Thoracic aorta (tissue), 2 donors: ENCODE results near the gene ALG9. TPM values are rescaled to one million over a fixed set of nuclear protein-coding genes. Genes with fewer than 3 reads are reported as not detected.

Experiments used
- ATAC-seq: fragments of 150-250 bp; one replicate; pipeline ENCODE4 v1.8.0; 2017; ENCODE audit warnings: low read depth; ENCODE audit not compliant: insufficient number of reproducible peaks, low FRiP score
- DNase-seq: peaks from one replicate; pipeline ENCODE4 v3.0.0-alpha.2; 2020; ENCODE audit warnings: low spot score
- H3K27ac ChIP-seq, 2 donors: fragments of 200-600 bp; sonication (generic); 1 replicate in 1 of 2; 2 replicates in 1 of 2; pipeline ENCODE4 v1.5.1; 2016; ENCODE audit warnings: mild to moderate bottlenecking in 2 of 2, moderate library complexity in 2 of 2
- H3K27me3 ChIP-seq: fragments of 200-600 bp; sonication (generic); replicated peaks from 2 replicates; pipeline ENCODE4 v1.6.0; 2016; ENCODE audit warnings: mild to moderate bottlenecking; ENCODE audit not compliant: insufficient read depth
- H3K36me3 ChIP-seq: fragments of 200-600 bp; sonication (generic); one replicate; pipeline ENCODE4 v1.5.1; 2016
- H3K4me1 ChIP-seq, 2 donors: fragments of 200-600 bp; sonication (generic); 1 replicate in 1 of 2; 2 replicates in 1 of 2; pipeline versions ENCODE4 v1.5.1 to v1.6.0; 2016; ENCODE audit warnings: low read depth in 2 of 2, mild to moderate bottlenecking in 1 of 2; ENCODE audit not compliant: control insufficient read depth in 1 of 2
- H3K4me3 ChIP-seq: fragments of 200-600 bp; sonication (generic); 2 replicates; pipeline ENCODE4 v1.5.1; 2016; ENCODE audit warnings: mild to moderate bottlenecking
- H3K9me3 ChIP-seq: fragments of 200-600 bp; sonication (generic); 2 replicates; pipeline ENCODE4 v1.5.1; 2016
- total RNA-seq, 2 donors: library from RNA; depleted of rRNA; stranded (reverse); fragments of >200 nt; gene quantifications; one replicate each; pipeline versions ENCODE4 v1.1.0 to v1.2.3, GENCODE V29; 2016
- TF ChIP-seq, protein P1 (sequence below): fragments of 200-600 bp; sonication (generic); IDR thresholded peaks from one replicate; pipeline ENCODE4 v1.5.1; 2019; ENCODE audit warnings: antibody characterized with exemption

Gene ALG9
- total RNA-seq, 2 donors from 2014 or later = 21.2 to 33.4 TPM

DNA sequence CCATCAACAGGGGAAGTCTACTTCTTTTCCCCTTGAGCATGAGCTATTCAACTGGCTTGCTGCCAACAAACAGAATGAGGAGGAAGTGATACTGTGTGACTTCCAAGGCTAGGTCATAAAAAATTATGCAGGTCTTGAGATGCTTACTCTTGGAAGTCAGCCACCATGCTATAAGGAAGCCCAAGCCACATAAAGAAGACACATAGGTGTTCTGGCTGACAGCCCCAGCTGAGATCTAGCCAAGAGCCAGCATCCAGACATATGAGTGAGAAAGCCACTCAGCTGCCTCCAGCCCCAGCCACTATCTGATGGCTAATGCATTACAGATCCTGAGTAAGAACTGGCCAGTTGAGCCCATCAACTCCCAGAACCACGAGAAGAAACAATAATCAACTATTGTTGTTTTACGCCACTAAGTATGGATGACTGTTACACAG, 74.2 kb downstream of the ALG9 start:
- TF ChIP-seq, protein P1, sequence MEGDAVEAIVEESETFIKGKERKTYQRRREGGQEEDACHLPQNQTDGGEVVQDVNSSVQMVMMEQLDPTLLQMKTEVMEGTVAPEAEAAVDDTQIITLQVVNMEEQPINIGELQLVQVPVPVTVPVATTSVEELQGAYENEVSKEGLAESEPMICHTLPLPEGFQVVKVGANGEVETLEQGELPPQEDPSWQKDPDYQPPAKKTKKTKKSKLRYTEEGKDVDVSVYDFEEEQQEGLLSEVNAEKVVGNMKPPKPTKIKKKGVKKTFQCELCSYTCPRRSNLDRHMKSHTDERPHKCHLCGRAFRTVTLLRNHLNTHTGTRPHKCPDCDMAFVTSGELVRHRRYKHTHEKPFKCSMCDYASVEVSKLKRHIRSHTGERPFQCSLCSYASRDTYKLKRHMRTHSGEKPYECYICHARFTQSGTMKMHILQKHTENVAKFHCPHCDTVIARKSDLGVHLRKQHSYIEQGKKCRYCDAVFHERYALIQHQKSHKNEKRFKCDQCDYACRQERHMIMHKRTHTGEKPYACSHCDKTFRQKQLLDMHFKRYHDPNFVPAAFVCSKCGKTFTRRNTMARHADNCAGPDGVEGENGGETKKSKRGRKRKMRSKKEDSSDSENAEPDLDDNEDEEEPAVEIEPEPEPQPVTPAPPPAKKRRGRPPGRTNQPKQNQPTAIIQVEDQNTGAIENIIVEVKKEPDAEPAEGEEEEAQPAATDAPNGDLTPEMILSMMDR = no peak
- Histone ChIP-seq H3K4me3 (no peak overlapping the region), H3K36me3 (peaks cover 6% of the 10 kb centered on the region), H3K27ac (no peak overlapping the region), H3K9me3 (no peaks in the 10 kb centered on the region), H3K4me1 (no peaks in the 10 kb centered on the region), H3K27me3 (no peaks in the 10 kb centered on the region)
- no peak for ATAC-seq
- no peak for DNase-seq

- H3K4me1 ChIP-seq = no peaks in the 10 kb centered on the region
- no peaks in the 10 kb centered on the region for H3K9me3 ChIP-seq
- H3K27me3 ChIP-seq = no peaks in the 10 kb centered on the region
- ATAC-seq (no peak), DNase-seq (no peak)
- no peak overlapping the region for H3K4me3 ChIP-seq
- TF ChIP-seq, protein P1 = no peak
- H3K27ac ChIP-seq = no peak overlapping the region
- peaks cover 2% of the 10 kb centered on the region for H3K36me3 ChIP-seq
Observed at GRCh38 chr11:111796696-111797095, 74.7 kb downstream of the ALG9 start.

GRCh38 chr11:111795334-111795985, 75.9 kb downstream of the ALG9 start:
- no peaks in the 10 kb centered on the region for H3K36me3 ChIP-seq
- no peak overlapping the region for H3K27ac ChIP-seq
- ATAC-seq (no peak), DNase-seq (no peak)
- no peaks in the 10 kb centered on the region for H3K9me3 ChIP-seq
- no peaks in the 10 kb centered on the region for H3K4me1 ChIP-seq
- H3K4me3 ChIP-seq = no peak overlapping the region
- H3K27me3 ChIP-seq = no peaks in the 10 kb centered on the region
- TF ChIP-seq, protein P1 = no peak

DNA sequence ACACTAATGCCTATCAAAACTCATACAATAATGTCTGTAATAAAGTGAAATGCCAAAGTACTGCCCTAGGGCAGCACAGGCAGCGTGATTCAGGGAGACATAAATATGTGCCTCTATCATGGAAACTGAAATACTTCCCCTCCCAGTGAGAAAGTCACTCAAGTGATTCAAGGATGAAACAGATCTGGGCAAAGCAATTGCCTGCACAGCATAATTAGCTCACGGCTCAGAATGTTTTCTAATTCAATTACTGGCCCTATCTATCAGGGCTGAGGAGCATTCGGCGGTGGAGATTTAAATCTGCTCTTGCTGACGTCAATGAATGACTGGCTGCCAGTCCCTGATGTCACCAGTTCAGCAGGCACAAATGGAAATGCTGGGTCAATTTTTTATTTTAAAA, 77.5 kb downstream of the ALG9 start:
- DNase-seq (no peak), ATAC-seq (no peak)
- TF ChIP-seq, protein P1 = no peak
- H3K4me1 ChIP-seq = no peaks in the 10 kb centered on the region
- no peaks in the 10 kb centered on the region for H3K27me3 ChIP-seq
- H3K27ac ChIP-seq = no peak overlapping the region
- H3K36me3 ChIP-seq = no peaks in the 10 kb centered on the region
- H3K4me3 ChIP-seq = no peak overlapping the region
- H3K9me3 ChIP-seq = no peaks in the 10 kb centered on the region

GRCh38 chr11:111792955-111793500, 78.4 kb downstream of the ALG9 start:
- Histone ChIP-seq H3K27ac (no peak overlapping the region), H3K4me3 (no peak overlapping the region), H3K36me3 (no peaks in the 10 kb centered on the region), H3K9me3 (no peaks in the 10 kb centered on the region), H3K27me3 (no peaks in the 10 kb centered on the region), H3K4me1 (peaks cover 2 to 8% of the 10 kb centered on the region in 2 donors)
- ATAC-seq = no peak
- TF ChIP-seq, protein P1 = no peak
- no peak for DNase-seq
